ENCODE measurements around the gene TMEM260. TPM values are rescaled to one million over a fixed set of nuclear protein-coding genes. Genes with fewer than 3 reads are reported as not detected.
A peak's percentile ranks its signal among the peaks of the same experiment; 100 is the strongest.

Gene TMEM260
- total and polyA plus RNA-seq, 8 donors, result 8.0 to 17.4 (median 11.3) TPM

DNA sequence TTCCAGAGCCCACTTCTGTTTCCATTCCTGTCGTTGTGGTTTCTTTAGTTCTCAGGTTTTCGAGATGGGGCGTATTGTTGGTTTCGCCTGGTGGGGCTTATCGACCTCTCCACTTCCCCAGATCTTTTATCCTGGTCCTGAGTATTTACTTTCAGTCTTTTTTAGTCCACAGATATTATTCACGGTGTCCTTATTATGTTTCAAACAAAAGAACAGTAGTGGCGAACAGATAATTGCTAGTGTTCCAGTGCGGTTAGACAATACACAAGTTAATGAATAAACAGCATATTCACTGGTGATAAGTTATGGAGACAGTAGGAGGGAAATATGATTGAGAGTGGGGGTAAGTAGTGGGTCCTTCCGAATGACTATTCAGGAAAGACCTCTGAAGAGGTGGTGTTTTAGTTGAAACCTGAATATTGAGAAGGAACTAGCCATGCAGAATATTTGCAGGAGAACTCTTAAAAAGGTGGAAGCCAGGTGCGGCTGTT is 668 bp downstream of the TMEM260 start:
- Histone ChIP-seq H3K27me3 (no peaks in the 10 kb centered on the region), H3K27ac (peak overlapping the region in 3 of 4 donors; percentile 78 to 93 (median 92)), H3K4me3 (peak overlapping the region; percentile 69 to 100 (median 90)), H3K36me3 (no peaks in the 10 kb centered on the region), H3K4me1 (peaks cover 13 to 24% (median 14%) of the 10 kb centered on the region in 3 donors), H3K9me3 (no peaks in the 10 kb centered on the region)
- TF ChIP-seq, protein P1, sequence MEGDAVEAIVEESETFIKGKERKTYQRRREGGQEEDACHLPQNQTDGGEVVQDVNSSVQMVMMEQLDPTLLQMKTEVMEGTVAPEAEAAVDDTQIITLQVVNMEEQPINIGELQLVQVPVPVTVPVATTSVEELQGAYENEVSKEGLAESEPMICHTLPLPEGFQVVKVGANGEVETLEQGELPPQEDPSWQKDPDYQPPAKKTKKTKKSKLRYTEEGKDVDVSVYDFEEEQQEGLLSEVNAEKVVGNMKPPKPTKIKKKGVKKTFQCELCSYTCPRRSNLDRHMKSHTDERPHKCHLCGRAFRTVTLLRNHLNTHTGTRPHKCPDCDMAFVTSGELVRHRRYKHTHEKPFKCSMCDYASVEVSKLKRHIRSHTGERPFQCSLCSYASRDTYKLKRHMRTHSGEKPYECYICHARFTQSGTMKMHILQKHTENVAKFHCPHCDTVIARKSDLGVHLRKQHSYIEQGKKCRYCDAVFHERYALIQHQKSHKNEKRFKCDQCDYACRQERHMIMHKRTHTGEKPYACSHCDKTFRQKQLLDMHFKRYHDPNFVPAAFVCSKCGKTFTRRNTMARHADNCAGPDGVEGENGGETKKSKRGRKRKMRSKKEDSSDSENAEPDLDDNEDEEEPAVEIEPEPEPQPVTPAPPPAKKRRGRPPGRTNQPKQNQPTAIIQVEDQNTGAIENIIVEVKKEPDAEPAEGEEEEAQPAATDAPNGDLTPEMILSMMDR (IDR thresholded peaks at IDR 0.05), result no peak
- ATAC-seq (no peak), DNase-seq (no peak), FAIRE-seq (no peak)
- intact Hi-C loops (cut with DNase I), result no loop called here
- WGBS, 2 donors, result 0 to 1% methylated on average over 10 of the region's 10 CpGs

DNA sequence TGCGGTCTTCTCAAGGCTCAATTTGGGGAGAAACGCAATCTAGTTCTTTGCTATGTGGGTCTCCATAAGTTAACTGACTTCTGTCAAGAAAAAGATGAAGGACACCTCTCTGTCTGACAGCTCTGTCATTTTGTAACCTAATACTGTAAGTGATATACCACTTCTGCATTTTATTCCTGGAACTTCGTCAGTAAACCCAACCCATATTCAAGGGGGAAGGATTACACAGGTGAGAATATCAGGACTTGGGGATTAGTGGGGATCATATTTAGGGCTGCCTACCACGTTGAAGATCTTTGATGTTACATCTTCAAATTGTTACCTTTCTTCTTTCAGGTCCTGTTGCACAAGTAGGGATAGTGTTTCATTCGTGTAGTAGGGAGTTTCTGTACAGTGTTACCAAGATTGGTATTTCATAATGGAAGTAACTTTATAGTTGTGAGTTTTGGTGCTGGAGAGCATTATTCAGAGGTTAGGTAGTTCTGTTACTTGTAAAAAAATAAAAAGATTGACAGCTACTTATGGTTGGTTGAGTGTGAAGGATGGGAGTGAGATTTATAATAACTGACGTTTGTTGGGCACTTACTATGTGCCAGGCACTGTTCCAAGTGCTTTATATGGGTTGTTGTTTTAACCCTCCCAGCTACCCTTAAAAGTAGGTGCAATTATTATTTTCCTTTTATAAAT is 1.6 kb downstream of the TMEM260 start:
- H3K9me3 ChIP-seq, result no peaks in the 10 kb centered on the region
- H3K36me3 ChIP-seq, result no peaks in the 10 kb centered on the region
- ATAC-seq, result no peak
- intact Hi-C loops (cut with DNase I), result no loop called here
- FAIRE-seq, result no peak
- H3K4me3 ChIP-seq, result peak overlapping the region in 3 of 4 donors; percentile 69 to 100 (median 98)
- TF ChIP-seq, protein P1 (IDR thresholded peaks at IDR 0.05), result no peak
- H3K4me1 ChIP-seq, result peaks cover 13 to 24% (median 14%) of the 10 kb centered on the region in 3 donors
- H3K27me3 ChIP-seq, result no peaks in the 10 kb centered on the region
- no peak for DNase-seq
- 36 to 42% methylated on average over 6 of the region's 6 CpGs for WGBS, 2 donors
- no peak overlapping the region for H3K27ac ChIP-seq

DNA sequence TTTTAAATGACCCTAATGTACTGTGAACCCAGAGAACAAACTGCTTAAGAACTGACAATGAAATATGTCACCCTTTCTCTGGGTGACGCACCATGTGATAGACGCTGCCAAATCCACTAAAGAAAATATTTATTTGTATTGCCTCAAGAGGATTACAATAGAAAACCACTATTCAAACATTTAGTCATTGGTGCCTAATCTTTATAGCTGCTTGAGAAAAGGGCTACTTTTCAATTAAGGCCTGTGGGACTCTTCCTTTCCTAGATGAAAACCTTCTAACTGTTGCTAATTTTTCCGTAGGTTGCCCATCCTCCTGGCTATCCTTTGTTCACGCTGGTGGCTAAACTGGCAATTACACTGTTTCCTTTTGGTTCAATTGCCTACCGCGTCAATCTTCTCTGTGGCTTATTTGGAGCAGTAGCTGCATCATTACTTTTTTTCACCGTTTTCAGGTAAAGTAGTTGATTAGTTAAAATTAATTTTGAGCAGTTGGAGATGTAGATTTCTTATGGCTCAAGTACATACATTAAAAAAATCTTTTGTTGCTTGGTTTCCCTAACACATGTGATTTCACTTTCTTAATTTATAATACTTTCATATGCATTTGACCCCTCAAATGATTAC is 6.0 kb downstream of the TMEM260 start:
- 74 to 82% methylated on average over 7 of the region's 7 CpGs for WGBS, 2 donors
- peaks cover 13 to 23% (median 20%) of the 10 kb centered on the region in 3 donors for H3K4me1 ChIP-seq
- H3K27ac ChIP-seq, result no peak overlapping the region
- DNase-seq (no peak), ATAC-seq (no peak), FAIRE-seq (no peak)
- no peaks in the 10 kb centered on the region for H3K9me3 ChIP-seq
- intact Hi-C loops (cut with DNase I), result no loop called here
- H3K4me3 ChIP-seq, result no peak overlapping the region
- TF ChIP-seq, protein P1 (IDR thresholded peaks at IDR 0.05), result no peak
- no peaks in the 10 kb centered on the region for H3K27me3 ChIP-seq
- H3K36me3 ChIP-seq, result no peaks in the 10 kb centered on the region

DNA sequence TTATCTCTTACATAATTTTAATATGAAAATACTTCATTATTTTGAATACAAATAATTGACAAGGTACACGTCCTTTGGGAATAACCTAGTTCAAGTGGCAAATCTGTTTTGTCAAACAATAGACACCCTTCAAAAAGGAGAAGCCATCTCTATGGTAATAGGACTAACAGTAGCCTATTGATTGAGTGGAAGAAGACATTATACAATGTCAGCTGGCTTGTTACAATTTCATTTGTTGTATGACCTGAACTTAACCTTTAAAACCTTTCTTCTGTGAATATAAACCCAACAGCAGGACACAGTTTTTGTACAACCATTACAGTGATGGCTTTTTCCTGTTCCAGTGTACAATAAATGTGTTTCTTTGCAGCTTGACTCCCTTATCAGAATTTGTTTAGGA is 8.1 kb downstream of the TMEM260 start:
- Histone ChIP-seq H3K36me3 (no peaks in the 10 kb centered on the region), H3K4me3 (no peak overlapping the region), H3K27me3 (no peaks in the 10 kb centered on the region), H3K9me3 (no peaks in the 10 kb centered on the region), H3K4me1 (peaks cover 2 to 11% (median 7%) of the 10 kb centered on the region in 3 donors), H3K27ac (no peak overlapping the region)
- ATAC-seq, result peak in 2 of 4 donors; percentile 17 to 60
- WGBS, 2 donors, result 70 to 78% methylated on average over 1 of the region's 1 CpG
- intact Hi-C loops (cut with DNase I), result no loop called here
- TF ChIP-seq, protein P1 (IDR thresholded peaks at IDR 0.05), result no peak
- no peak for FAIRE-seq
- DNase-seq, result no peak

DNA sequence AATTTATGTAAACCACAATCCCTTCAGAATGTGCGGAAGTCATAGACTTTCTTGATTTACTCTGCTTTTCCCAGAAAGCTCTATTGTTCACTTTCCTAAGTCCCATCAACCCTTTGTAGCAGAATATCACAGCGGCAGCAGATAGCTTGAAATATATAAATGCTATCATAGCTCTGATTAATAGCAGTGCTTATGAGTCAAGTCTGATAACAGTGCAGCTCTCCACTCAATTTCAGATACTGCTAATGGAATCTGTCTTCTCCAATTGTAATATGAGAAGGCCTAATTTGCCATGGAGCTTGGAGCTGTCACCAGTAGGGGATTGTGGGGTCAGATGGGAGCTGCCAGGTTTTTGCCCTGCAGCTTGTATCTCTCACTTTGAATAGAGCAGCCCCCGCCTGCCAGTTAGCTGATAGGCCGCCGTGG is 10.9 kb downstream of the TMEM260 start:
- TF ChIP-seq, protein P1 (IDR thresholded peaks at IDR 0.05), result no peak
- no peak for FAIRE-seq

More for the DNA sequence above, 10.9 kb downstream of the TMEM260 start:
- Histone ChIP-seq H3K36me3 (no peaks in the 10 kb centered on the region), H3K4me1 (peaks cover 0 to 18% (median 7%) of the 10 kb centered on the region in 3 donors), H3K9me3 (no peaks in the 10 kb centered on the region), H3K27me3 (no peaks in the 10 kb centered on the region), H3K4me3 (no peak overlapping the region), H3K27ac (no peak overlapping the region)
- intact Hi-C loops (cut with DNase I), result no loop called here
- ATAC-seq, result no peak
- 83 to 85% methylated on average over 5 of the region's 5 CpGs for WGBS, 2 donors
- no peak for DNase-seq

Measured in pancreas (tissue), 10 donors.